Effector CD8-positive, alpha-beta T cell (primary cell): Measurements from ENCODE around the gene DHRS13.

Source experiments
- DNase-seq: peaks from one replicate; lab custom pipeline; 2025; lab: John Stamatoyannopoulos, UW
- total RNA-seq, 4 experiments: gene quantifications; one replicate each; lab custom pipeline; 2026; lab: John Stamatoyannopoulos, UW

DHRS13 gene, protein sequence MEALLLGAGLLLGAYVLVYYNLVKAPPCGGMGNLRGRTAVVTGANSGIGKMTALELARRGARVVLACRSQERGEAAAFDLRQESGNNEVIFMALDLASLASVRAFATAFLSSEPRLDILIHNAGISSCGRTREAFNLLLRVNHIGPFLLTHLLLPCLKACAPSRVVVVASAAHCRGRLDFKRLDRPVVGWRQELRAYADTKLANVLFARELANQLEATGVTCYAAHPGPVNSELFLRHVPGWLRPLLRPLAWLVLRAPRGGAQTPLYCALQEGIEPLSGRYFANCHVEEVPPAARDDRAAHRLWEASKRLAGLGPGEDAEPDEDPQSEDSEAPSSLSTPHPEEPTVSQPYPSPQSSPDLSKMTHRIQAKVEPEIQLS
- total RNA-seq = 19.8 to 35.4 (median 26.6) reads per million in 4 experiments

DNA sequence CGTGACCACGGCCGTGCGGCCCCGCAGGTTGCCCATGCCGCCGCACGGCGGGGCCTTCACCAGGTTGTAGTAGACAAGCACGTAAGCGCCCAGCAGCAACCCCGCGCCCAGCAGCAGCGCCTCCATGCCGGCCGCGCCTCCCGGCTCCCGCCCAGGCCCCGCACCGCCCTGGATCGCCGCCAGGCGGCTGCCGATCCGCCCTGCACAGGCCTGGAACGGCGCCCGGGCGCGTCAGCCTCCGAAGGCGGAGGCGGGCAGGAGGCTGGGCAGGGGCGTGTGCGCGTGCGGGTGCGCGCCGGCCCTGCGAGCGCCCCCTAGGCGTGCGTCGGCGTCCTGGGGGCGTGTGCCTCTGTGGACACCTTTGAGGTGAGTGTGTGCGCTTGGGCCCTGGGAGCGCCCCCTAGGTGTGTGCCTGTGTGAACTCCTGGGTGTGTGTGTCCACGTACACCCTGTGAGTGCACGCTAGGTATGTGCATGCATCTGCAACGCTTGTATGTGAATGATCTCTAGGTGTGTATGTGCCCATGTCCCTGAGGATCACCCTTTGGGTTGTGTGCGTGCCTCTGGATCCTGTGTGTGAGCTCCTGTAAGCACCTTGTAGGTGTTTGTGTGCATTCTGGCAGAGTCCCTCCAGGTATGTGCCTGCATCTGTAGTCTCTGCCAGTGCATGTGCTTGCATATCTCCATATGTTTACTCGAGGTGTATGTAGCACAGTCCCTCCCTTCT, at the start of gene DHRS13:
DHRS13 (minus strand) TSS at position 261 of the 727 bp plus-strand sequence; CDS start at position 126, 135 bp downstream.
- peak; percentile 90 for DNase-seq

DNA sequence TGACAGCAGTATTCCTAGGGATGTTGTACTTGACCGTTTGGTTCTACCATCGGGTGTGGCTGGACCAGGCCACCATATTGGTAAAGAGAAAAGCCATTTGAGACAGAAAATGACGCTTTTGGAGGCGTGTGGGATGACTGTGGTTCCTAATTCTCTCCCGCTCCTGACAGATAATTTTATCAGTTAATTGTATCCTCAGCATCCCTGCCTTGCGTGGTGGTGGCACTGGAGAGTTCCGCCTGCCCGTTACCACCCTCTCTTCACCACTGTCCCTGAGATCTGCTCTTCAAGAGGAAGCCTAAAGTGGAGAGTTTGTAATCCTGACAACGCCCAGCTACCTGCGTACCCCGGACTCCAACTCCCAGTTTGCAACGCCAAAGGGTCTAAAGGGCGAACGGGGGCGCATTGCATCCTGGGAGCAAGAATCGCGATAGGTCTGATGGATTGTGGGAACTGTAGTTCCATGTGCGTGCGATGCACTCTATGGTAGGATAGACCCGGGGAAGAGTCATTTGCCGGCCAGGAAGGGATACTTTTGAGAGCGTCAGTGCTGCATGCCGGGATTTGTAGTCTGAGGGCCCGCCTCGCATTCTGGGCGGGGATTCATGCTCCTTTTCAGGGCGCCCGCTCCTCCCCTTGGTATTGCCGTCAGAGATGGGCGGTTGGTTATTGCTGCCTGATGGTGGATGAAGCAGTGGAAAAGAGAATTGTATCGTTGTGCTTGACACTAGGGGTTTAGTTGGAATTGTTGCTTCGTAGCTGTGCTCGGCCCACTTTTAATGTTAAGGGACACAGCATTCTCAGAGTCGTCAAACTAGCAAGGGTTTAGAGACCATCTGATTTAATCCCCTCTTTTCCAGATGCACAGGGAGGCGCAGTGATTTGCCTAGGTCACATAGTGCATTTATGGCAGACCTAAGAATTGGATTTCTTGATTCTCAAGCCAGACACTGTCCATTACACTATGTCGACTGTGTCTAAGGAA, 49.4 kb upstream of the DHRS13 start:
- peak; percentile 93 for DNase-seq

DNA sequence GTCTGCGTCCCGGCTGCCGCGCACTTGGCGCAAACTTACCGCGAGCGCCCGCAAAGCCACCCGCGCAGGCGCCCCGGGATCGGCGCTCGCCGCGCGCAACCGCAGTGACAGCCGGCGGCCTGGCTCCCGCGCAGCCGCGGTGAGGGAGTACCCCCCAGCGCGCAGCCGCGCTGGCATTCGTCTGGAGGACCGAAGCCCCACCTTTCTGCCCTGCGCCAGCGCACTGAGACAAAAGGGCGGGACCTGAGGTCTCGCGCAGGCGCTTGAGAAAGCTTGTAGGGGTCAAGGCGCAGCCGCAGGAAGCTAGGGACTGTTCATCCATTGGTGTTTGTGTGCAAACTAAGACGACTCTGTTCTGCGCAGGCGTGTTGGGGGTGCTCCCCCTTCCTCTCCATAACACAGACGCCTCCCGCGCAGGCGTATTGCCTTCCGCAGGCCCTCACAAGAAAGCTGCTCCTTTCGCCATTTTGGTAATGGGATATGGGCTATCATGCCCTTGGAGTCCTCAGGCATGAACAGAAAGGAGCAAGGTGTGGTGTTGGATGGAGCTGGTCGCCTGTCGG, 48.6 kb upstream of the DHRS13 start, which contains the start of gene PHF12:
PHF12 (minus strand) TSS at position 91 of the 563 bp plus-strand sequence. CDS start 558 bp downstream, outside the sequence.
- DNase-seq = peak; percentile 100

DNA sequence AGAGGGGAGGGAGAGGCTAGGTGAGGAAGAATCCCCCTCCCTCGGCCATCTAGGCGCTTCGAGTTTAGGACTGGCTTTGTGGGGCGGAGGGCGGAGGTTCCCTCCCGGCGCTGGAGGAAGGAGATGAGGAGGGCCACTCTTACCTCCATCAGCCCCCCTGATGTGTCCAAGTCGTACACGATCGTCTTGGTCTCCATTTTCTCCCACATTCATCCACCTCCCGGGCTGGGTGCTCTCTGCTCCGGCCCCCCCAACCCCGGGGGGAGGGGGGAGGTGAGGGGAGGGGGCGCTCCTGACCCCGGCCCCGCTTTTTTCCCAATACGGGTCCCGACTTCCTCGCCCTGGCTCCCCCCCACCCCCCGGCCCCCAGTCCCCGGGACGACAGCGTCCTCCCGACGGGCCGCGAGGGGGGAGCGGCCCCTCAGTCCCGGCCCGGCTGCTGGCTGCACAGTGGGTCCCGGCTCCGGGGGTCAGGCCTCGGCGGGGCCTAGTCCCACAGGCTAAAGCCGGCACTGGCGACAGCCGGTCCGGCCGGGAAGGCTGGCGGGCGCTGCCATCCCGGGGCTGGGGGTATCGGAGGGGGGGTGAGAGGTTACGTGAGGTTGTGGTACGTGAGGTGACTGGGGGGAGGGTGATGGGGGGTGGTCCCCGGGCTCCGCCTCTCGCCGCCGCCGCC, 48.0 kb upstream of the DHRS13 start:
- DNase-seq = no peak

DNA sequence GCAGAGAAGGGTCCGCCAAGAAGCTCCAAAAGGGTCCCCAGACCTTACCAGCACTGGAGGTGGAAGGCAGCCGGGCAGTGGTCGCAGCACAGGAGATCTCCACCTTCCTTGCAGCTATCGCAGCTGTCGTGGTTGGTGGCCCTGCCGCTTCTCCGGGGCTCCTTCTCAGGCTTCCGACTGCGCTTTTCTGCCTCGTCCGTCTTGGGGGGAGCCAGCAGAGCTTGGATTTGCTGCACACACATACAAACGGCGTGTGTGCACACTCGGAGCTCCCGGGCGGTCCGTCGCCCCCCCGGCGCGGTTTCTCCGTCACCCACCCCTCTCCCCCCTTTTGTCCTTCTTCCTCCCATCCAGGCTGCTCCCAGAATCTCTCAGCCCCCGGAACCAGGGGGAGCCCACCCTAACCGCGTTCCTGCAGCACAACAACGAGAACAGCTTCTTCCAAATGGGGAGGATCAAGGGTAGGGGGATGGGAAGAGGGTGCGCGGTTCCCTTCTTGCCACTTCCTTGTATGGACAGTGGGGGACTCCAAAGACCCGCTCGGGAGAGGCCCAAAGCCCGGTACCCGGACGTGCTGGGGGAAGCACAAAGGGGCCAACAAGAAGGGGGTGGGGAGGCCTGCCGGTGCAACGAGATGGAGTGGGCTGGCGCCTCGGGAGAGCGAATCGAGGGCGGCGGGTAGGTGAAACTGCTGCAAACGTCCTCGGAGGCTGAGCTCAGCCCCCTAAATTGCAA, 47.3 kb upstream of the DHRS13 start:
- DNase-seq = peak; percentile 42

DNA sequence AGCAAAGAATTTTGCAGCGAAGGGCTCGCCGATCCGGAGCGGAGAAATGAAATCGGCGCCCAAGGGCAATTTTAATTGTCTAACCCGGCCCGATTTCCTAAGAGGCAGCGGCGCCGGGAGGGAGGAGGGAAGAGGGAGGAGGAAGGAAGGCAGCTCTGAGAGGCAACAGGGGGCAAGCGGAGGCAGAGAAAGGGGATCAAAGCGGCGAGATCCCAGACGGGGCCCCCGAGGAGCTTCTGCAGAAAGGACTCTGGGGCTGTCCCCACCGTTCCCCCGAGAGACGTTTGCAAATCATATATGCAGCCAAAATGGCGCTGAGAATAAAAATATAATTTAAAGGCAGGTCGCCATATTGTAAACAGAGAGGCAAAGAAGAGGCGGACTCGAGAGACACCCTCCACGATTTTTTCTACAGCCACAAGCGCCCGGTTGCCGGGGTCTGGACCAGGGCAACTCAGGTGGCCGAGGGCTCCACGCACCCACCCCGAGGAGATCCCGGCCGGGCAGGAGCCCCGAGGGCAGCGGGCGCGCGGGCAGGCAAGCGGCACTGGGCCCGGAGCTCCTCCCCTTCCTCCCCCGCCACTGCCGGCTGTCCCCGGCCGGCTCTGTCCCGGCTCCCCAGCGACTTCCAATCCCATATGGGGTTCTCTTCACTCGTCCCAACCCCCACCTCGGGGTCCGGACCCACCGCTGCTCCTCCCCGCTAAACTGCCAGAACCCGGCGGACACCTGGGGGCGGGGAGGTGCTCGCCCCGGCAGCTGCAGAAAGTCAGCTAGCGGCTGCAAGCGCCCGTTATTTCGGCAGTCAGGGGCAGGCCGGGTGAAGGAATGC, 46.5 kb upstream of the DHRS13 start:
- DNase-seq = peak; percentile 28

DNA sequence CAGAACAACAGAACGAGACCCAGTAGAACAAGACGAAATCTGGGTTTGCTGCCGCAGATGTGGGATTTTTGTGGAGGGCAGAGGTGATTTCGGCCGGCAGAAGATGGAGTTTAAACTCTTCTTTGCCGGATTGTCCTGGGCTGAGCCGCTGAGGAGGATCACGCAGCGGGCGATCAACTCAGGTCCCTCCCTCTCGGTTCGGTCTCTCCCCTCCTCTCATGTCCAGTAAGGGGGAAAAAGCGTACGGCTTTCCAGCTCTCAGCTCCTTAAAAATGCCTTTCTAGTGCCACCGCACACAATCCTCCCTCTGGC, 46.0 kb upstream of the DHRS13 start:
- DNase-seq = no peak

DNA sequence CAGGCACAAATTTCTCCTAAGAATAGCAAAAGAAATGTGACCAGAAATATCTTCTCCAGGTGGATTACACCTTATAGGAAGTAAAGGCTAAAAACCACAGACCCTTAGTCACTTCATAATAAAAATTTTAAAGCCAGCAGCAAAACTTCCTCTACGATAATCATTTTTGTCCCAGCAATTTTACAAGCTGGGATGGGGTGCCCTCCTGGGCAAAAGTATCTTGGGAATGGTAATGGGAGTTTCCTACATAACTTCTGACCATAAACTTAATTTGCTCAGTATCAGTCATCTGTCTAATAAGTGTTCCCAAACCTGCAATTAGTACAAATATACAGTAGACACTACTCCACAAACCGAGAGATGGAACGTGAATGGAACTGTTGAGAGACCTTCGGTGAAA, 45.5 kb upstream of the DHRS13 start:
- no peak for DNase-seq

DNA sequence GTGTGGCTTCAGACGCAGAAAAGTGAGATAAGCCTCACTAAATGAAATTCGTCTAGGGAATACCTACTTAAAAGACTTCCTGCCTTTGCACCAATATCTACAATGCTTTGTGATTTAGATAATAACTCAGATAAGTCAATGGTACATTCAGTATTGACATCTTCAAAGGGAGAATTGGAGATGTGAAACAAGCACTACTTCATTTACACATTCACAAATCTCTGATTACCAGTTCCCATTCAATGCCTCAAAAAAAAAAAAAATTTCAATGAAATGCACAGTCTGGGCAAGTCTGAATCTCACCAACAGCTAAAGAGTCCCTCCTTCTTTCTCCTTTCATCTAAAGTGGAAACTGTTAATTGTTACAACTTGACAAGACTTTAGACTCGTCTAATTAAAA, 44.8 kb upstream of the DHRS13 start:
- DNase-seq = no peak

DNA sequence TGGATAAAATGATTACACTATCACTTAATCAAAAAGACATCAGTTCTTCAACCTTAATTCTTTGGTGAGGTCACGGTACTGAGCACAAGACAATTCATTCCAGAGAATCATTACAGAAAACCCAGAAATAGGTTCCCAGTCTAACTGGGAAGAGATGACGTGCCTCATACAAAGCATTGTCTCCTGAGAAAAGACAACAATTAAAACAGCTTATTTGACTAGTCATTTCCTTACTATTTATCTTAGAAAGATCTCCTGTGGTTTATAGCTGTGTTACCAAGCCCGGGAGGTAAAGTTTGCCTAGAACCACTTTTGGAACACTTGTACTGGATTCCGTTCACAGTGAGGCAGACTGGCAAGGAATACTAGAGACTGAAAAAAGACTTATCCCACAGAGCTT, 43.4 kb upstream of the DHRS13 start:
- DNase-seq = no peak

DNA sequence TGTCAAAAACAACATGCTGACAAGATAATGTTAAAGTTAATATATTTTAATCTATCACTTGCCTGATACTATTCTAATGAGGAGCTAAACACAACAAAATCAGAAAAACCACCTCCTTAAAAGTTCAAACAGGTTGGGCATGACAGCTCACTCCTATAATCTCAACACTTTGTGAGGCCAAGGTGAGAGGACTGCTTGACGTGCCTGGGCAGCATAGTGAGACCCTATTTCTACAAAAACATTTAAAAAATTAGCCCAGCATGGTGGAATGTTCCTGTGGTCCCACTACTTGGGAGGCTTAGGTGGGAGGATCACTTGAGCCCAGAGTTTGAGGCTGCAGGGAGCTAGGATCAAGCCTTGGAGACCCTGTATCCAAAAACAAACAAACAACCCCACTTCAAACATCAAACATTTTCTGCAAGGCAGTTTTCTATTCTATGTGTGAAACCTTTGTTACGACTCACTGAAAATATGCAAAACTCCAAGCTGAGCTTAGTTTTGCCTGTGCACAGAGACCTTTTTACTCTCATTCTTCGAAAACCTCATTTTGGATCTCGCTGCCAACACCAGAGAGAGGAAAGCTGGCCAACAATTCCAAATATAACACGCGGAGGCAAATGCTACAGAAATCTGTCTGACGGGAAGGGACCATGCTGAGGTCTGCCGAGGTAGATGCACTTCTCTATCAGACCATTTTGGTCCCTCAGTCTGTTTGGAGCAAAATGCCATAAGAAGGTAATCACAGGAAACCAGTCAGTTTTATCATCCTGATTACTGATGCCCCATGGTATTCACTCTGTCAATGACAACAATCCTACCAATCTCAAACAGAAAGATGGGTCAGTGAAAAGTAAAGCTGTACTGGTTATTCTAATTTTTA, 42.2 kb upstream of the DHRS13 start:
- no peak for DNase-seq

DNA sequence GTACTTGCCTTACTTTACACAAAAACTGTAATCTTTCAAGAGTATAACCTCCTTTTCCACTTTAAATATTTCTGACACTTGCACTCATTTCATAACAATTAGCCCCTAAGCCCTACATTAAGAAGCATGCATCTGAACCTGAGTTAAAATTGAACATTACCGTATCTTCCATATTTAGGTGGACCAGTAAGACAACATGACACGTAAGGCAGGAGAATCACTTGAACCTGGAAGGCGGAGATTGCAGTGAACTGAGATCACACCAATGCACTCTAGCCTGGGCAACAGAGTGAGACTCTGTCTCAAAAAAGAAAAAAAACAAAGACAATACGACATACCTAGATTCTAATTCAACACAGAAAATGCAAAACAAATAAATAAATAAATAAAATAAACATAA, 41.5 kb upstream of the DHRS13 start:
- DNase-seq = no peak

DNA sequence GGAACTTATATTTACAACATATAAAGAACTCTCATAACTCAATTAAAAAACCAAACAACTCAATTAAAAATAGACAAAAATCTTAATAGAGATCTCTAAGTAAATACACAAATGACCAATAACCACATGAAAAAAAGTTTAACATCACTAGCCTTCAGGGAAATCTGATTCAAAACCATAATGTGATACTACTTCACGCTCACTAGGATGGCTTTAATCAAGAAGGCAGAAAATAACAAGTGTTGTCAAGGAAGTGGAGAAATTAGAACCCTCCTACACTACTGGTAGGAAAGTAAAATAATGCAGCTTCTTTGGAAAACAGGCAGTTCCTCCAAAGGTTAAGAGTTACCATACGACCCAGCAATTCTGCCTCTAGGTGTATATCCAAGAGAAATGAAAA, 40.0 kb upstream of the DHRS13 start:
- no peak for DNase-seq

DNA sequence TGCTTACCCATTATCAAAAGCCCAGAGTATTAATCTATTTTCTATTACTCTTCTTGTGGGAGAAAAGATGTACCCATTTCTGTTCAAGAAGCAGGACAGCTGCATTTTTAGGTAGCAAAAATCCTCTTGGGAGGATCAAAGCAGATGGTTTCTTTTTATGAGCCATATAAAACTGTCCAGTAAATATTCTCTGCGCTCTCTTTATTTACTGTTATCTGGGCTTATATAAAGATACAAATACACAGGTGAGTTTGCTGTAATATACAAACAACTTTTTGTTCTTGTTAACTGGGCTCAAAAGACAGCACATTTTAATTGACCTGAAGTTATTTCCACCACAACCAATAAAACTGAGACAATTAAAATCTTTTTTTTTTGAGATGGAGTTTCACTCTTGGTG, 38.4 kb upstream of the DHRS13 start:
- no peak for DNase-seq

DNA sequence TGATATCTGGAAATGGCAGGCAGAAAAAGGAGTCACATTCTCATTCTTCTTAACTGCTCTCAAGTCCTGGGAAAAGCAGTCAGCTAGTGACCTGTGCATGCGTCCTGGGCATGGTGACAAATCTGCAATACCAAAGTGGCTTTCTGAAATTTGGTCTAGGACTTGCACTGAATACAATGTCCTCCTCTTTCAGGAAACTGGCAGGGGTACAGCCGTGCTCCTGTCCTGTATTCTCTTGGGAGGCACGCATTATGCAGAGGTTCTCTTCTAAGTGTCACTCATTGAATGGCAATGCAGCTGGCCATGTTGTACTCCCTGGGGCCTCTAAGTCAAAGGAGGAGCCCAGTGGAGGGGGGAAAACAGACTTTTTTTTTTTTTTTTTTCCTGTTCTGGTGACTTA, 37.8 kb upstream of the DHRS13 start:
- no peak for DNase-seq

DNA sequence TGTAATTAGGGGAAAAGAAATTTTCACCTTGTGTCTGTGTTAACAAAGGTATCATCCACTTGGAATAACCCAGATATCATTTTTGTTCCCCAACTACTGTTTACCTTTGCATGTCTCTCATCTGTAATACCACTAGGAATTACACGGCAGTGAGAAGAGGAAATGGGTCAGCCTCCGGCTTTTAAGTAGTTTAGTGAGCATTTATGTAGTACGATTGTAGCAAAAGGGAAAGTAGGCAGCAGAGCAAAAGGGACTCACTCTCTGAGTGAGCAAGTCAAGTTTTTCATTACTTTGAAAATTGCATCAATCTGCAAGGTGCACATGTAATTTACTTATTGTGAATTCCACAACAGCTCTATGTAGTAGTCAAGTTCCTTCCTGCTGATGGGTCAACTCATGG, 37.3 kb upstream of the DHRS13 start:
- DNase-seq = no peak

DNA sequence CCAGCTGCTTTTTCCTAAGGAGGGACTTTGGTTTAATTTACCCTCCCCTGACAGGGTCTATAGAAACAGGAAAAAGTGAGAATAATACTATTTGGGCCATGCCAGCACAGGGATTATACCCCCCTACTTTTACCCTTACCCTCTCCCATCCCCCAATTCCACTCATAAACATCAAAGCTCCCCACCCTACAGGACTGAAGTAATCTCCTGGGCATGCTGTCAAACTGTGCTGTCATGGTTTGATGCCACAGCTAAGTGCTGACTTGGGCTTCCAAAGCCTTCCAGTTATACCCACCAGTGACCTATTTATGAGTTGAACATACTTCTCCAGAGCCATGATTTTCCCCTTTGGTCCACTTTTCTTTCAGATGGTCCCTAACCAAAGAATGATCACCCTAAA, 35.7 kb upstream of the DHRS13 start:
- DNase-seq = no peak

DNA sequence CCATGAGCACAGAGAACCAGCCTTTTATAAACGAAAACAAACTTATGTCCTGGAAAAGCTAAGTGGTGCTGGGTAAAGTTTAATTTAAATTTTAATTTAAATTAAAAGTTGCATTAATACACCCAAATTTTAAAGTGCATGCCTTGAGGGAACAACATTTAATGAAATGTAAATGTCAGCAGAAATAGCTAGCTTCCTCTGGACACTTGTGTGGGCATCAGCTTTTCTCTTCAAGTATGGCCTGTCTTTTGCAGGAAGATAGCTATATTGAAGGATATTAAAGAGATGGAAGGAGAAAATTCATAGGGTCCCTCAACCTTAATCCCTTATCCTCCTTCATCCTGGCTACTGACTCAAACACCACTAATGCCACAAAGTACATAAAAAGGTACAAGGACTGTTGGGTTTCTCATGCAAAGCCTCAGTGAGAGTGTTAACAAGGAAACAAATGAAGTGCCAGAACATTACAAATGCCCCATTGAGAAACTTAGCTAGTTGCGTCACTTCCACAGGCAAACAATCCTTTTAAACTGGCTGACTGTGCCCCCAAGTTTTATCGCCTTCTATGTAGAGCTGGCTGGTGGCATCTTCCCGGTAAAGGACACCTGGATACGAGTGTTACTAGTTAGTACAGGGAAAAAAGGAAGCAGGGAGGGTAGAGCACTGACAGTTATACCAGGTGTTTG, 34.3 kb upstream of the DHRS13 start:
- DNase-seq = no peak
